KMS-11 (cell line): ENCODE data around the gene SUPT3H.

Experiments used
- H2AFZ ChIP-seq: fragments of 200-600 bp; sonication (generic); 2 replicates; pipeline ENCODE4 v1.6.1; 2016; ENCODE audit warnings: antibody characterized with exemption, mixed run types, low read depth
- H3K27ac ChIP-seq: fragments of 200-600 bp; sonication (generic); 2 replicates; pipeline ENCODE4 v1.6.1; 2016; ENCODE audit warnings: mild to moderate bottlenecking, mixed run types
- H3K27me3 ChIP-seq: fragments of 200-600 bp; sonication (generic); 2 replicates; pipeline ENCODE4 v1.6.1; 2017; ENCODE audit warnings: mild to moderate bottlenecking, low read depth, mixed run types, moderate library complexity; ENCODE audit not compliant: insufficient read depth
- H3K36me3 ChIP-seq: fragments of 200-600 bp; sonication (generic); 2 replicates; pipeline ENCODE4 v1.6.1; 2017; ENCODE audit warnings: mild to moderate bottlenecking, mixed run types; ENCODE audit not compliant: insufficient read depth
- H3K4me1 ChIP-seq: fragments of 200-600 bp; sonication (generic); 2 replicates; pipeline ENCODE4 v1.6.1; 2016; ENCODE audit warnings: mild to moderate bottlenecking, low read depth, mixed run types; ENCODE audit not compliant: poor library complexity, severe bottlenecking
- H3K4me2 ChIP-seq: fragments of 200-600 bp; sonication (generic); 2 replicates; pipeline ENCODE4 v1.7.0; 2016; ENCODE audit warnings: mild to moderate bottlenecking, mixed run types
- H3K4me3 ChIP-seq: fragments of 200-600 bp; sonication (generic); IDR thresholded peaks from 2 replicates; pipeline ENCODE4 v1.6.1; 2017; ENCODE audit warnings: low read depth, low read length, mixed read lengths; ENCODE audit not compliant: insufficient read depth
- H3K79me2 ChIP-seq: fragments of 200-600 bp; sonication (generic); 2 replicates; pipeline ENCODE4 v1.6.1; 2016; ENCODE audit warnings: low read depth, mixed run types; ENCODE audit not compliant: insufficient read depth
- H3K9ac ChIP-seq: fragments of 200-600 bp; sonication (generic); 2 replicates; pipeline ENCODE4 v1.6.1; 2016; ENCODE audit warnings: mild to moderate bottlenecking, mixed run types
- H4K20me1 ChIP-seq: fragments of 200-600 bp; sonication (generic); 2 replicates; pipeline ENCODE4 v1.6.1; 2016; ENCODE audit warnings: mild to moderate bottlenecking, mixed run types; ENCODE audit not compliant: insufficient read depth
- TF ChIP-seq, protein P1 (sequence below): fragments of 200-600 bp; sonication (generic); conservative IDR thresholded peaks from 2 replicates; pipeline ENCODE4 v1.6.1; 2017; ENCODE audit warnings: low read depth, mild to moderate bottlenecking, antibody characterized with exemption, low read length, moderate library complexity, mixed read lengths

Gene SUPT3H

DNA sequence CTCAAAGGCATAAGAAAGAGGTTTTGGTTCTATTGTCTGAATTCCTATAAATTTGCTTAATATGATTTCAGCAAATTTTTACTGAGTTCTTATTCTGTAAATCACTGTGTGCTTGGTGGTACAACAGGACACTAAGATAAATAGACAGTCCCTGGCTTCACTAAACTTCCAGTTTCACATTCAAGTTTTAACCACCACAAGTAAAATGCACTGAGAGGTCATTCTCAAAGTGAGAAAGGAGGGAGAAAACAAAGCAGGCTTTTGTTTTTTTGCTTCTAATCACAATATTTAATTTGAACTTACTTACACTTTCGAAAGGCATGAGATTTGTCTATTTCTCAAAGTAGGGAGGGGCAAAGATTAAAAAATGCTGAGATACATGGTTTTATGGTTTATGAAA is 544.5 kb downstream of the SUPT3H start:
- H3K4me3 ChIP-seq, result no peak overlapping the region
- no peaks in the 10 kb centered on the region for H3K36me3 ChIP-seq
- peak overlapping the region; percentile 6; the same call in 1 of the 2 replicates for H3K27ac ChIP-seq
- H3K4me1 ChIP-seq, result peaks cover 63% of the 10 kb centered on the region
- H3K9ac ChIP-seq, result no peak overlapping the region
- no peaks in the 10 kb centered on the region for H4K20me1 ChIP-seq
- no peak overlapping the region for H2AFZ ChIP-seq
- H3K4me2 ChIP-seq, result peak overlapping the region; percentile 84
- no peaks in the 10 kb centered on the region for H3K79me2 ChIP-seq
- TF ChIP-seq, protein P1, sequence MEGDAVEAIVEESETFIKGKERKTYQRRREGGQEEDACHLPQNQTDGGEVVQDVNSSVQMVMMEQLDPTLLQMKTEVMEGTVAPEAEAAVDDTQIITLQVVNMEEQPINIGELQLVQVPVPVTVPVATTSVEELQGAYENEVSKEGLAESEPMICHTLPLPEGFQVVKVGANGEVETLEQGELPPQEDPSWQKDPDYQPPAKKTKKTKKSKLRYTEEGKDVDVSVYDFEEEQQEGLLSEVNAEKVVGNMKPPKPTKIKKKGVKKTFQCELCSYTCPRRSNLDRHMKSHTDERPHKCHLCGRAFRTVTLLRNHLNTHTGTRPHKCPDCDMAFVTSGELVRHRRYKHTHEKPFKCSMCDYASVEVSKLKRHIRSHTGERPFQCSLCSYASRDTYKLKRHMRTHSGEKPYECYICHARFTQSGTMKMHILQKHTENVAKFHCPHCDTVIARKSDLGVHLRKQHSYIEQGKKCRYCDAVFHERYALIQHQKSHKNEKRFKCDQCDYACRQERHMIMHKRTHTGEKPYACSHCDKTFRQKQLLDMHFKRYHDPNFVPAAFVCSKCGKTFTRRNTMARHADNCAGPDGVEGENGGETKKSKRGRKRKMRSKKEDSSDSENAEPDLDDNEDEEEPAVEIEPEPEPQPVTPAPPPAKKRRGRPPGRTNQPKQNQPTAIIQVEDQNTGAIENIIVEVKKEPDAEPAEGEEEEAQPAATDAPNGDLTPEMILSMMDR, result no peak
- no peaks in the 10 kb centered on the region for H3K27me3 ChIP-seq

DNA sequence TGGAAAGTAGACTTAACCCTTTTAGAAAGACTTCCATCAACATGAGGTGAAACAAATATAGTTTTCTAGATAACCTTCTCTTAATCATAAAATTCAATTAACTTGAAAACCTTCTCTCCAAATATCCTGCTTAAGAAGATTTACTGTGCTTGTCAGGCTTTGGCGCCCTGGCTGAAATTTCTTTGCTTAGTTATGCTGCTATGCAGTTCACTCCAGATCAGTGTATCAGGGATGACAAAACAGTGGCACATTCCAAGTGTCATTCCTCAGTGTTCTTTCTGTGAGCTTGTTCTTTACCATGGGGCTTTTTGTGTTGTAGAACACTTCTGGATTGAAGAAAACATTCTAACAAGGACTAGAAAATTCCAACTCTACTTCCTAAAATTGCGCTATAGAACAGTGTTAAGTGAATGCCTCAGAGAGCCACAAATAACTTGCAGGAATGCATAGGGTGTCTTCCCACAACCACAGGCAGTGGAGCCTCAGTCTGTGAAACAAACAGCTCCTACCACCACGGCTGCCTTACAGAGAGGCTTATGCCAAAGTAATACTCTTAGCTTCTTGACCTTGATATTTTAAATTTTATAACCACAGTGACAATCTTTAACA is 546.6 kb downstream of the SUPT3H start:
- Histone ChIP-seq H4K20me1 (no peaks in the 10 kb centered on the region), H3K27ac (no peak overlapping the region), H3K4me2 (no peak overlapping the region; the same call in 1 of the 2 replicates), H3K36me3 (no peaks in the 10 kb centered on the region), H3K4me3 (no peak overlapping the region), H3K79me2 (no peaks in the 10 kb centered on the region), H2AFZ (no peak overlapping the region), H3K27me3 (no peaks in the 10 kb centered on the region), H3K9ac (no peak overlapping the region), H3K4me1 (peaks cover 63% of the 10 kb centered on the region)
- TF ChIP-seq, protein P1, result no peak

DNA sequence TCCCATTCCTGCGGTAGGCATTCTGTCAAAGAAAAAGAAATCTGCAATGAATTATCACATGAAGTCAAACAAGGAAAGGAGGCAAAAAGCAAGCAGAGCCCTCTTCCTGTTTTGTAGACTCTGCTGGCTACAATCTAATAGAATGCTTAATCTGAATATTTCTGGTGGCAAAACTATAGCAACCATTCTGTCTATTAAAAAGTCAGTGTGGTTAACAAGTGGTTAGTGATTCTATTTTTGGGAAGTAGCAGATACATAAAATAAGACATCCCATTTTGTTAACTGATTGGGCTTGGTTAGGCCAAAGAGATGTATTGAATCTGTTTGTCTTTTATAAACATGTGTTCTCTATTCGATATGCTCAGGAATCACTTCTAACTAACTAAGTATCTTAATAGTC is 547.9 kb downstream of the SUPT3H start:
- Histone ChIP-seq H3K4me3 (no peak overlapping the region), H2AFZ (0 out of 2 replicates have a peak overlapping the region, but pooled peaks have one; percentile 0), H3K79me2 (no peaks in the 10 kb centered on the region), H3K36me3 (no peaks in the 10 kb centered on the region), H3K27me3 (no peaks in the 10 kb centered on the region), H4K20me1 (no peaks in the 10 kb centered on the region), H3K27ac (no peak overlapping the region), H3K4me1 (peaks cover 63% of the 10 kb centered on the region), H3K9ac (no peak overlapping the region), H3K4me2 (peak overlapping the region; percentile 58)
- TF ChIP-seq, protein P1, result no peak

DNA sequence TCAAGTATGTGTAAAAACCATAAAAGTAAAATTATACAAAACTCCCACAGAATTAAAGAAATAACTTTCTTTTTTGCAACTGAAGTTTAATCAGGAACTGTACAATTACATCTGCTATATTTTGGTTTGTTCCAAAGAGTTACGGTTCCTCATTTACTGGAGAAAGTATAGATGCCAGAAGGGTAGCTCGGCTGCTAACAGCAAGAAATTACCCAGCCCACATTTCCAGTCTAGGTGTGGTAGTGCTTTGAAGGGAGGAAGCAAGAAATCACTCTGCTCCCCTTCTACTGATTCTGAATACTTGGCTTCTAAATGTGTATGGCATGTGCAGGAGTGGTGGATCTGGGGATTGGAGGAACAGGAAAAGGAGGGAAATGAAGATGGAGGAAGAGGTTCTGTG is 549.0 kb downstream of the SUPT3H start:
- H3K36me3 ChIP-seq, result no peaks in the 10 kb centered on the region
- H3K27me3 ChIP-seq, result no peaks in the 10 kb centered on the region
- no peak overlapping the region for H3K4me3 ChIP-seq
- no peaks in the 10 kb centered on the region for H4K20me1 ChIP-seq
- H3K27ac ChIP-seq, result no peak overlapping the region
- H3K9ac ChIP-seq, result no peak overlapping the region
- H3K4me1 ChIP-seq, result peaks cover 54% of the 10 kb centered on the region
- 0 out of 2 replicates have a peak overlapping the region, but pooled peaks have one; percentile 58 for H3K4me2 ChIP-seq
- no peak overlapping the region for H2AFZ ChIP-seq
- TF ChIP-seq, protein P1, result no peak
- H3K79me2 ChIP-seq, result no peaks in the 10 kb centered on the region
